Tibial nerve (tissue), 3 donors: ENCODE results near the gene PSMD8.

Source experiments
- POLR2A ChIP-seq, 2 donors: fragments of 450-650 bp; IDR thresholded peaks; one replicate each; pipeline ENCODE4 v1.6.1; 2017; ENCODE audit warnings: antibody characterized with exemption in 2 of 2, mild to moderate bottlenecking in 2 of 2, moderate library complexity in 2 of 2
- TF ChIP-seq, protein P1 (sequence below), 5 experiments: fragments of 200-600 bp in 3 of 5; fragments of 450-650 bp in 2 of 5; sonication (generic) in 3 of 5; IDR thresholded peaks; one replicate each; pipeline ENCODE4 v1.5.1; 2016 to 2019; ENCODE audit warnings: antibody characterized with exemption in 5 of 5, mild to moderate bottlenecking in 3 of 5, moderate library complexity in 2 of 5

DNA sequence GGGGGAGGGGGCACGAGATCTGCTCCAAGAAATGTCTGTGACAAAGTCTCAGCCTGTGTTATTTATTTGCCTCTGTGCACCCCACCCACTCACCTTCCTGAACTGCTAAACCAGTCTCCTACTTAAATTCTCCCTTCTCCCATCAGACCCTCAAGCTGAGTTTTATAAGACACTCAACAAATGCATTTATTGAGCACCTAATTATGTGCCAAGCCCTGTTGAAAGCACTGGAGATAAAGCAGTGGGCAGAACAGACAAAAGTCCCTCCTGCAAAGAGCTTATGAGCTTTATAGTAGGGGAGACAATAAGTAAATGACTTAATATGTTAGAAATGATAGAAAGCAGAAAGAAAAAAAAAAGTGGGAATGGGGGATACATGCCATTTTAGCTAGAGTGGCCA lies 25.2 kb downstream of the PSMD8 start:
- TF ChIP-seq POLR2A (IDR thresholded peaks at IDR 0.05): no peak
- TF ChIP-seq, protein P1, sequence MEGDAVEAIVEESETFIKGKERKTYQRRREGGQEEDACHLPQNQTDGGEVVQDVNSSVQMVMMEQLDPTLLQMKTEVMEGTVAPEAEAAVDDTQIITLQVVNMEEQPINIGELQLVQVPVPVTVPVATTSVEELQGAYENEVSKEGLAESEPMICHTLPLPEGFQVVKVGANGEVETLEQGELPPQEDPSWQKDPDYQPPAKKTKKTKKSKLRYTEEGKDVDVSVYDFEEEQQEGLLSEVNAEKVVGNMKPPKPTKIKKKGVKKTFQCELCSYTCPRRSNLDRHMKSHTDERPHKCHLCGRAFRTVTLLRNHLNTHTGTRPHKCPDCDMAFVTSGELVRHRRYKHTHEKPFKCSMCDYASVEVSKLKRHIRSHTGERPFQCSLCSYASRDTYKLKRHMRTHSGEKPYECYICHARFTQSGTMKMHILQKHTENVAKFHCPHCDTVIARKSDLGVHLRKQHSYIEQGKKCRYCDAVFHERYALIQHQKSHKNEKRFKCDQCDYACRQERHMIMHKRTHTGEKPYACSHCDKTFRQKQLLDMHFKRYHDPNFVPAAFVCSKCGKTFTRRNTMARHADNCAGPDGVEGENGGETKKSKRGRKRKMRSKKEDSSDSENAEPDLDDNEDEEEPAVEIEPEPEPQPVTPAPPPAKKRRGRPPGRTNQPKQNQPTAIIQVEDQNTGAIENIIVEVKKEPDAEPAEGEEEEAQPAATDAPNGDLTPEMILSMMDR (IDR thresholded peaks at IDR 0.05): no peak
